CD8-positive, alpha-beta memory T cell (primary cell): ENCODE results near the gene CACTIN. TPM values are rescaled to one million over a fixed set of nuclear protein-coding genes. Genes with fewer than 3 reads are reported as not detected.

Experiments used
- polyA plus RNA-seq: library from polyadenylated mRNA; unstranded; fragments of 300-500 nt; fragmentation: Illumina TruSeq; gene quantifications from one replicate; pipeline ENCODE4 v1.2.3, GENCODE V29; 2021
- total RNA-seq, 2 experiments: library from RNA; stranded (reverse); gene quantifications; one replicate each; pipeline ENCODE4 v1.2.3, GENCODE V29; 2021

The CACTIN gene
- total and polyA plus RNA-seq, 3 experiments from 2014 or later, result 16.8 to 39.5 (median 37.2) TPM

Other genes starting within 250 kb of the CACTIN start
- not detected for gene SMIM24, start 146.3 kb downstream of the CACTIN start, total RNA-seq
- 0.66 TPM for gene SMIM24, start 146.3 kb downstream of the CACTIN start, polyA plus RNA-seq
- not detected for gene SMIM44, start 143.3 kb downstream of the CACTIN start, total RNA-seq
- gene SMIM44, start 143.3 kb downstream of the CACTIN start, polyA plus RNA-seq, result not detected
- 10 to 100 TPM; 21.3 to 21.4 TPM for gene DOHH, start 126.1 kb downstream of the CACTIN start, total RNA-seq
- gene DOHH, start 126.1 kb downstream of the CACTIN start, polyA plus RNA-seq, result 14.0 TPM
- gene FZR1, start 120.5 kb downstream of the CACTIN start, total RNA-seq, result 10 to 100 TPM; 36.7 to 36.9 TPM
- 14.4 TPM for gene FZR1, start 120.5 kb downstream of the CACTIN start, polyA plus RNA-seq
- gene TEKTIP1, start 87.6 kb downstream of the CACTIN start, total RNA-seq, result 1 to 10 TPM; 1.0 to 1.2 TPM
- 0.38 TPM for gene TEKTIP1, start 87.6 kb downstream of the CACTIN start, polyA plus RNA-seq
- 100 to 1,000 TPM; 114 to 119 TPM for gene MFSD12, start 69.2 kb downstream of the CACTIN start, total RNA-seq
- 48.9 TPM for gene MFSD12, start 69.2 kb downstream of the CACTIN start, polyA plus RNA-seq
- 10 to 100 TPM; 44.0 to 50.6 TPM for gene HMG20B, start 53.8 kb downstream of the CACTIN start, total RNA-seq
- 54.2 TPM for gene HMG20B, start 53.8 kb downstream of the CACTIN start, polyA plus RNA-seq
- gene GIPC3, start 41.3 kb downstream of the CACTIN start, total RNA-seq, result under 1 TPM; 0.33 to 0.46 TPM
- 1.8 TPM for gene GIPC3, start 41.3 kb downstream of the CACTIN start, polyA plus RNA-seq
- 1 to 10 TPM; 1.5 to 2.4 TPM for gene TBXA2R, start 19.9 kb downstream of the CACTIN start, total RNA-seq
- gene TBXA2R, start 19.9 kb downstream of the CACTIN start, polyA plus RNA-seq, result 7.6 TPM
- gene PIP5K1C, start 73.7 kb upstream of the CACTIN start, total RNA-seq, result 10 to 100 TPM; 26.9 to 27.6 TPM
- gene PIP5K1C, start 73.7 kb upstream of the CACTIN start, polyA plus RNA-seq, result 16.0 TPM
- gene TJP3, start 81.6 kb upstream of the CACTIN start, total RNA-seq, result 1 to 10 TPM; 1.5 to 1.7 TPM
- 16.2 TPM for gene TJP3, start 81.6 kb upstream of the CACTIN start, polyA plus RNA-seq
- 10 to 100 TPM; 36.3 to 39.0 TPM for gene APBA3, start 134.9 kb upstream of the CACTIN start, total RNA-seq
- 40.8 TPM for gene APBA3, start 134.9 kb upstream of the CACTIN start, polyA plus RNA-seq
- 10 to 100 TPM; 85.0 to 95.3 TPM for gene MRPL54, start 135.9 kb upstream of the CACTIN start, total RNA-seq
- 113 TPM for gene MRPL54, start 135.9 kb upstream of the CACTIN start, polyA plus RNA-seq
- gene RAX2, start 145.4 kb upstream of the CACTIN start, total RNA-seq, result not detected
- not detected for gene RAX2, start 145.4 kb upstream of the CACTIN start, polyA plus RNA-seq
- gene MATK, start 159.6 kb upstream of the CACTIN start, total RNA-seq, result 10 to 100 TPM; 27.6 to 28.1 TPM
- 142 TPM for gene MATK, start 159.6 kb upstream of the CACTIN start, polyA plus RNA-seq
- under 1 TPM; 0.57 to 0.71 TPM for gene ZFR2, start 242.2 kb upstream of the CACTIN start, total RNA-seq
- 4.8 TPM for gene ZFR2, start 242.2 kb upstream of the CACTIN start, polyA plus RNA-seq